H9 (cell line): Measurements from ENCODE around the gene UNC5B. TPM values are rescaled to one million over a fixed set of nuclear protein-coding genes. Genes with fewer than 3 reads are reported as not detected.

Source experiments
- DNase-seq: peaks from one replicate; pipeline ENCODE4 v3.0.0-alpha.2; 2017
- H2AFZ ChIP-seq: one replicate; pipeline ENCODE4 v1.6.1; 2013; ENCODE audit warnings: mild to moderate bottlenecking, low read length, control low read depth, moderate library complexity
- H2AK5ac ChIP-seq: 2 replicates; pipeline ENCODE4 v1.6.1; 2013; ENCODE audit warnings: low read length, control low read depth, mixed read lengths; ENCODE audit not compliant: insufficient read length
- H2BK120ac ChIP-seq: one replicate; pipeline ENCODE4 v1.6.1; 2013; ENCODE audit warnings: low read depth, mild to moderate bottlenecking, low read length, control low read depth, inconsistent platforms; ENCODE audit not compliant: poor library complexity, severe bottlenecking
- H2BK12ac ChIP-seq: 2 replicates; pipeline ENCODE4 v1.6.1; 2013; ENCODE audit warnings: low read length, control low read depth, mixed read lengths, low read depth; ENCODE audit not compliant: insufficient read length
- H2BK15ac ChIP-seq: 2 replicates; pipeline ENCODE4 v1.6.1; 2013; ENCODE audit warnings: low read depth, low read length, control low read depth
- H2BK20ac ChIP-seq: one replicate; pipeline ENCODE4 v1.6.1; 2013; ENCODE audit warnings: low read depth, mild to moderate bottlenecking, low read length, control low read depth, inconsistent platforms; ENCODE audit not compliant: poor library complexity, severe bottlenecking
- H2BK5ac ChIP-seq: 2 replicates; pipeline ENCODE4 v1.6.1; 2013; ENCODE audit warnings: low read length, control low read depth, mixed read lengths; ENCODE audit not compliant: insufficient read length
- H3K14ac ChIP-seq: 2 replicates; pipeline ENCODE4 v1.6.1; 2013; ENCODE audit warnings: low read length, control low read depth; ENCODE audit not compliant: insufficient read depth
- H3K18ac ChIP-seq: 2 replicates; pipeline ENCODE4 v1.6.1; 2013; ENCODE audit warnings: low read depth, mild to moderate bottlenecking, mixed read lengths, low read length, control low read depth; ENCODE audit not compliant: insufficient read length
- H3K23ac ChIP-seq: 2 replicates; pipeline ENCODE4 v1.6.1; 2013; ENCODE audit warnings: low read length, control low read depth, mixed read lengths, low read depth; ENCODE audit not compliant: insufficient read length
- H3K23me2 ChIP-seq: 2 replicates; pipeline ENCODE4 v1.6.1; 2013; ENCODE audit warnings: low read depth, mild to moderate bottlenecking, mixed read lengths, low read length, control low read depth; ENCODE audit not compliant: insufficient read length, poor library complexity, severe bottlenecking
- H3K27ac ChIP-seq: 2 replicates; pipeline ENCODE4 v1.5.1; 2013; ENCODE audit warnings: low read length, control low read depth, mixed read lengths, low read depth; ENCODE audit not compliant: insufficient read length
- H3K27me3 ChIP-seq: 2 replicates; pipeline ENCODE4 v1.6.1; 2013; ENCODE audit warnings: low read length, control low read depth, inconsistent platforms; ENCODE audit not compliant: insufficient read depth
- H3K4ac ChIP-seq: 2 replicates; pipeline ENCODE4 v1.6.1; 2013; ENCODE audit warnings: low read depth, mild to moderate bottlenecking, control low read depth, inconsistent platforms, low read length, moderate library complexity
- H3K4me1 ChIP-seq: 2 replicates; pipeline ENCODE4 v1.6.1; 2013; ENCODE audit warnings: low read length, control low read depth, inconsistent platforms; ENCODE audit not compliant: insufficient read depth
- H3K4me2 ChIP-seq: 2 replicates; pipeline ENCODE4 v1.6.1; 2013; ENCODE audit warnings: low read length, control low read depth, mixed read lengths; ENCODE audit not compliant: insufficient read length, insufficient read depth
- H3K56ac ChIP-seq: 2 replicates; pipeline ENCODE4 v1.6.1; 2013; ENCODE audit warnings: low read depth, mild to moderate bottlenecking, mixed read lengths, low read length, control low read depth; ENCODE audit not compliant: insufficient read length
- H3K79me1 ChIP-seq: 2 replicates; pipeline ENCODE4 v1.6.1; 2013; ENCODE audit warnings: low read depth, mild to moderate bottlenecking, moderate library complexity, low read length, control low read depth, inconsistent platforms; ENCODE audit not compliant: insufficient read depth, poor library complexity, severe bottlenecking
- H3K79me2 ChIP-seq: 2 replicates; pipeline ENCODE4 v1.6.1; 2013; ENCODE audit warnings: low read length, control low read depth, inconsistent platforms; ENCODE audit not compliant: insufficient read depth
- H3K9ac ChIP-seq: 2 replicates; pipeline ENCODE4 v1.6.1; 2013; ENCODE audit warnings: low read length, control low read depth, mixed read lengths; ENCODE audit not compliant: insufficient read length; ENCODE audit errors: extremely low read depth
- H3K9me3 ChIP-seq: one replicate; pipeline ENCODE4 v1.6.1; 2013; ENCODE audit warnings: low read depth, low read length, inconsistent platforms; ENCODE audit not compliant: control insufficient read depth
- H3T11ph ChIP-seq: one replicate; pipeline ENCODE4 v1.6.1; 2013; ENCODE audit warnings: mild to moderate bottlenecking, low read length, control low read depth, inconsistent platforms
- H4K20me1 ChIP-seq: one replicate; pipeline ENCODE4 v1.6.1; 2013; ENCODE audit not compliant: control insufficient read depth, insufficient read length, insufficient read depth
- H4K5ac ChIP-seq: 2 replicates; pipeline ENCODE4 v1.6.1; 2013; ENCODE audit warnings: low read depth, mild to moderate bottlenecking, mixed read lengths, low read length, control low read depth; ENCODE audit not compliant: insufficient read length
- H4K8ac ChIP-seq: replicated peaks from 2 replicates; pipeline ENCODE4 v1.6.1; 2013; ENCODE audit warnings: low read length, control low read depth, mixed read lengths, low read depth; ENCODE audit not compliant: insufficient read length
- H4K91ac ChIP-seq: 2 replicates; pipeline ENCODE4 v1.6.1; 2013; ENCODE audit warnings: low read depth, mild to moderate bottlenecking, moderate library complexity, mixed read lengths, low read length, control low read depth; ENCODE audit not compliant: insufficient read length
- H3K27ac Mint-ChIP-seq, 3 experiments: 2 replicates in 2 of 3; 3 replicates in 1 of 3; pipeline ENCODE4 v1.8.0; 2020 to 2021; ENCODE audit warnings: mixed read lengths in 3 of 3, mild to moderate bottlenecking in 1 of 3, moderate library complexity in 1 of 3
- H3K27me3 Mint-ChIP-seq: 2 replicates; pipeline ENCODE4 v1.8.0; 2021; ENCODE audit warnings: low read depth, mild to moderate bottlenecking, moderate library complexity, mixed read lengths
- H3K36me3 Mint-ChIP-seq, 3 experiments: 2 replicates in 2 of 3; 3 replicates in 1 of 3; pipeline ENCODE4 v1.8.0; 2020 to 2021; ENCODE audit warnings: low read depth in 3 of 3, mixed read lengths in 3 of 3; ENCODE audit not compliant: insufficient read depth in 1 of 3
- H3K4me1 Mint-ChIP-seq, 2 experiments: 2 replicates each; pipeline ENCODE4 v1.8.0; 2020; ENCODE audit warnings: mixed read lengths in 2 of 2
- H3K4me3 Mint-ChIP-seq, 2 experiments: 2 replicates in 1 of 2; 3 replicates in 1 of 2; pipeline ENCODE4 v1.8.0; 2020 to 2021; ENCODE audit warnings: mild to moderate bottlenecking in 2 of 2, mixed read lengths in 2 of 2, moderate library complexity in 1 of 2
- H3K9me3 Mint-ChIP-seq, 2 experiments: 2 replicates in 1 of 2; 3 replicates in 1 of 2; pipeline ENCODE4 v1.8.0; 2020; ENCODE audit warnings: mild to moderate bottlenecking in 2 of 2, mixed read lengths in 2 of 2, moderate library complexity in 1 of 2
- WGBS: extraction: QIAGEN DNeasy Blood & Tissue Kit; methylation state at CpG from one replicate; pipeline ENCODE4 v1.1.7; 2013; ENCODE audit warnings: missing lambda C conversion rate, low lambda C conversion rate, mixed read lengths; ENCODE audit not compliant: insufficient read length; ENCODE audit errors: extremely low coverage; 5-methylcytosine and 5-hydroxymethylcytosine counted together
- total RNA-seq: library from RNA; stranded (reverse); gene quantifications from 2 replicates; pipeline ENCODE4 v1.2.1, GENCODE V29; 2021
- TF ChIP-seq, protein P1 (sequence below): fragments of 200-600 bp; sonication (generic); conservative IDR thresholded peaks from 3 replicates; pipeline ENCODE4 v1.8.0; 2021; ENCODE audit warnings: antibody characterized with exemption, mild to moderate bottlenecking

Gene UNC5B
- total RNA-seq, 1 experiment from 2014 or later, result 28.4 TPM

DNA sequence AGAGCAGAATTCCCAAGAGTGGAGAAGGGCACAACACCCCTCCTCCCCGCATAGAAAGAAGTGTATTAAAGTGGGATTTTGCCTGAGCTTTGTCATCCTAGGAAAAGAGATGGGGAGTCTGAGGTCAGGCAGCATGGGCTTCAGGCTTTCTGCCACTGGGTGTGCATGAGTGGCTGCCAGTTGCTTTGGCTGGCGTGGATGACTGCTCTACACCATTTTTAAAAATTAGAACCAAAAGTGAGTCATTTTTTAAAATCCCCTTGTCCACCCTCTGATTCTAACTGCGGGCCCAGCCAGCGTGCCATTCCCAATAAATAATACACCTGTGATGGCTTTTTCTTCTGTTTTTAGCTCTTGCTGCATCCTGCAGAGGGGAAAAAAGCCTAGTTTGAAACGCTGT is 120.1 kb downstream of the UNC5B start:
- Histone ChIP-seq H2BK15ac (no peak overlapping the region), H3K23ac (no peak overlapping the region), H4K91ac (no peak overlapping the region), H4K8ac (no peak overlapping the region), H3K4me2 (no peak overlapping the region), H3K23me2 (peaks cover 3% of the 10 kb centered on the region), H3K9me3 (no peaks in the 10 kb centered on the region), H2BK5ac (no peak overlapping the region), H3K56ac (no peak overlapping the region), H3K14ac (no peak overlapping the region), H2AFZ (no peak overlapping the region), H3K79me2 (no peaks in the 10 kb centered on the region), H4K20me1 (no peaks in the 10 kb centered on the region), H3T11ph (no peak overlapping the region), H4K5ac (no peak overlapping the region), H3K27me3 (no peaks in the 10 kb centered on the region; the same call in 1 of the 2 replicates), H3K18ac (no peak overlapping the region), H2BK20ac (no peak overlapping the region), H3K4ac (no peak overlapping the region), H2AK5ac (no peak overlapping the region), H2BK12ac (no peak overlapping the region), H3K79me1 (no peaks in the 10 kb centered on the region), H3K27ac (no peak overlapping the region), H3K4me1 (peaks cover 4% of the 10 kb centered on the region; the same call in 1 of the 2 replicates), H3K9ac (no peak overlapping the region), H2BK120ac (no peak overlapping the region)
- TF ChIP-seq, protein P1, sequence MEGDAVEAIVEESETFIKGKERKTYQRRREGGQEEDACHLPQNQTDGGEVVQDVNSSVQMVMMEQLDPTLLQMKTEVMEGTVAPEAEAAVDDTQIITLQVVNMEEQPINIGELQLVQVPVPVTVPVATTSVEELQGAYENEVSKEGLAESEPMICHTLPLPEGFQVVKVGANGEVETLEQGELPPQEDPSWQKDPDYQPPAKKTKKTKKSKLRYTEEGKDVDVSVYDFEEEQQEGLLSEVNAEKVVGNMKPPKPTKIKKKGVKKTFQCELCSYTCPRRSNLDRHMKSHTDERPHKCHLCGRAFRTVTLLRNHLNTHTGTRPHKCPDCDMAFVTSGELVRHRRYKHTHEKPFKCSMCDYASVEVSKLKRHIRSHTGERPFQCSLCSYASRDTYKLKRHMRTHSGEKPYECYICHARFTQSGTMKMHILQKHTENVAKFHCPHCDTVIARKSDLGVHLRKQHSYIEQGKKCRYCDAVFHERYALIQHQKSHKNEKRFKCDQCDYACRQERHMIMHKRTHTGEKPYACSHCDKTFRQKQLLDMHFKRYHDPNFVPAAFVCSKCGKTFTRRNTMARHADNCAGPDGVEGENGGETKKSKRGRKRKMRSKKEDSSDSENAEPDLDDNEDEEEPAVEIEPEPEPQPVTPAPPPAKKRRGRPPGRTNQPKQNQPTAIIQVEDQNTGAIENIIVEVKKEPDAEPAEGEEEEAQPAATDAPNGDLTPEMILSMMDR, result no peak
- DNase-seq, result no peak
- H3K4me3 Mint-ChIP-seq, result no peak overlapping the region
- peaks cover 19 to 26% of the 10 kb centered on the region in 2 experiments for H3K4me1 Mint-ChIP-seq
- H3K9me3 Mint-ChIP-seq, result no peaks in the 10 kb centered on the region
- H3K36me3 Mint-ChIP-seq, result peaks cover 5 to 10% (median 7%) of the 10 kb centered on the region in 3 experiments; a peak in 4 of 7 replicates
- no CpG with 5 or more reads among the region's 5 CpGs for WGBS
- peak overlapping the region in 1 of 3 experiments; percentile 46; a peak in 1 of 7 replicates for H3K27ac Mint-ChIP-seq
- no peaks in the 10 kb centered on the region for H3K27me3 Mint-ChIP-seq
